Measurements from ENCODE around the gene SCMH1.

Gene SCMH1

GRCh38 chr1:41021526-41022308 lies 220.4 kb downstream of the SCMH1 start, which contains the start of gene SLFNL1:
TSS of gene SLFNL1 (minus strand) at chr1:41021725. CDS start at chr1:41020660, 1,065 bp downstream.
- DNase-seq, result no peak

GRCh38 chr1:41020654-41021053 lies 221.5 kb downstream of the SCMH1 start:
- DNase-seq, result no peak

GRCh38 chr1:41020109-41020576 lies 222.0 kb downstream of the SCMH1 start:
- DNase-seq, result no peak

GRCh38 chr1:41019353-41019745 lies 222.8 kb downstream of the SCMH1 start:
- DNase-seq, result no peak

- DNase-seq, result no peak
Observed at GRCh38 chr1:41018018-41018410, 224.1 kb downstream of the SCMH1 start.

- DNase-seq, result no peak
Observed at GRCh38 chr1:41017141-41018017, 224.7 kb downstream of the SCMH1 start.

- no peak for DNase-seq
Observed at GRCh38 chr1:41015897-41016470, 226.1 kb downstream of the SCMH1 start.

GRCh38 chr1:41015281-41015896 lies 226.7 kb downstream of the SCMH1 start:
- no peak for DNase-seq

- no peak for DNase-seq
Observed at GRCh38 chr1:41014871-41015270, 227.2 kb downstream of the SCMH1 start.

- no peak for DNase-seq
Observed at GRCh38 chr1:41013796-41014195, 228.3 kb downstream of the SCMH1 start.

- DNase-seq, result no peak
Observed at GRCh38 chr1:41013024-41013423, 229.1 kb downstream of the SCMH1 start.

GRCh38 chr1:41010345-41010744 lies 231.8 kb downstream of the SCMH1 start:
- DNase-seq, result no peak

GRCh38 chr1:41009466-41009865 lies 232.6 kb downstream of the SCMH1 start:
- no peak for DNase-seq

GRCh38 chr1:41006942-41007865 lies 234.9 kb downstream of the SCMH1 start:
- no peak for DNase-seq

GRCh38 chr1:41005876-41006275 lies 236.2 kb downstream of the SCMH1 start:
- DNase-seq, result no peak

- peak; percentile 92 for DNase-seq
Observed at GRCh38 chr1:41003640-41004220, 238.4 kb downstream of the SCMH1 start.

GRCh38 chr1:41003127-41003639 lies 238.9 kb downstream of the SCMH1 start:
- no peak for DNase-seq

- DNase-seq, result no peak
Observed at GRCh38 chr1:40998668-40999067, 243.4 kb downstream of the SCMH1 start.

- DNase-seq, result no peak
Observed at GRCh38 chr1:40997096-40997495, 245.0 kb downstream of the SCMH1 start.

- no peak for DNase-seq
Observed at GRCh38 chr1:40989066-40989465, 253.0 kb downstream of the SCMH1 start.

GRCh38 chr1:40988280-40988679 lies 253.8 kb downstream of the SCMH1 start:
- DNase-seq, result no peak

Data from stimulated activated CD4-positive, alpha-beta T cell treated with anti-CD3 and anti-CD28 coated beads, Interleukin-1b, Interleukin-23, amount 100 ng/mL, for 48 hours (primary cell).